WTC11 (cell line): Measurements from ENCODE around the gene H6PD. TPM values are rescaled to one million over a fixed set of nuclear protein-coding genes. Genes with fewer than 3 reads are reported as not detected.

ENCODE experiments used
- ATAC-seq: fragments of 200-7000 bp; cut with Tn5 transposase; 2 replicates; pipeline ENCODE4 v1.10.0; 2021; ENCODE audit warnings: mild to moderate bottlenecking, moderate library complexity
- CTCF ChIA-PET: fragments of 300-600 bp; sonication (Branson Sonifier 250); formaldehyde crosslinking; loops from one replicate; lab custom pipeline; 2021; ENCODE audit warnings: antibody characterized with exemption; lab: Charles Lee
- POLR2A ChIA-PET: fragments of 350-600 bp; sonication (Branson Sonifier 250); formaldehyde crosslinking; loops from one replicate; lab custom pipeline; 2021; ENCODE audit warnings: antibody characterized with exemption; lab: Charles Lee
- DNase-seq: peaks from one replicate; pipeline ENCODE4 v3.0.0; 2021; ENCODE audit warnings: low spot score
- H3K27ac Mint-ChIP-seq: 2 replicates; pipeline ENCODE4 v1.8.0; 2021; ENCODE audit warnings: mixed read lengths
- H3K27me3 Mint-ChIP-seq: 2 replicates; pipeline ENCODE4 v1.8.0; 2021; ENCODE audit warnings: low read depth, mild to moderate bottlenecking, moderate library complexity, mixed read lengths
- H3K36me3 Mint-ChIP-seq: 2 replicates; pipeline ENCODE4 v1.8.0; 2021; ENCODE audit warnings: mixed read lengths
- H3K4me1 Mint-ChIP-seq: 2 replicates; pipeline ENCODE4 v1.8.0; 2022; ENCODE audit warnings: mixed read lengths
- H3K4me3 Mint-ChIP-seq: 2 replicates; pipeline ENCODE4 v1.8.0; 2021; ENCODE audit warnings: mild to moderate bottlenecking, moderate library complexity, mixed read lengths
- H3K9me3 Mint-ChIP-seq: 2 replicates; pipeline ENCODE4 v1.8.0; 2021; ENCODE audit warnings: mixed read lengths
- AR ChIP-seq: fragments of 250-450 bp; sonication (Bioruptor Pico); IDR thresholded peaks from 2 replicates; pipeline ENCODE4 v1.9.0; 2021; ENCODE audit warnings: mild to moderate bottlenecking
- ARID4B ChIP-seq: sonication (generic); formaldehyde crosslinking; IDR thresholded peaks from 2 replicates; pipeline ENCODE4 v1.8.0; 2023; ENCODE audit warnings: missing genetic modification reagents, mild to moderate bottlenecking, borderline replicate concordance
- ATF2 ChIP-seq: sonication (generic); formaldehyde crosslinking; IDR thresholded peaks from 2 replicates; pipeline ENCODE4 v1.8.1; 2022; ENCODE audit warnings: low read depth, missing genetic modification reagents, borderline replicate concordance
- ATF6 ChIP-seq: sonication (generic); formaldehyde crosslinking; IDR thresholded peaks from 2 replicates; pipeline ENCODE4 v1.8.1; 2023; ENCODE audit warnings: mild to moderate bottlenecking, missing genetic modification reagents
- CREB1 ChIP-seq: sonication (generic); formaldehyde crosslinking; IDR thresholded peaks from 2 replicates; pipeline ENCODE4 v1.8.0; 2023; ENCODE audit warnings: mild to moderate bottlenecking, missing genetic modification reagents
- E2F1 ChIP-seq: sonication (generic); formaldehyde crosslinking; IDR thresholded peaks from 2 replicates; pipeline ENCODE4 v1.8.0; 2022; ENCODE audit warnings: mild to moderate bottlenecking, missing genetic modification reagents
- ELF4 ChIP-seq: sonication (generic); formaldehyde crosslinking; IDR thresholded peaks from 2 replicates; pipeline ENCODE4 v1.8.1; 2022; ENCODE audit warnings: low read depth, mild to moderate bottlenecking, moderate library complexity, missing genetic modification reagents
- ESRRA ChIP-seq: sonication (generic); formaldehyde crosslinking; IDR thresholded peaks from 2 replicates; pipeline ENCODE4 v1.8.1; 2022; ENCODE audit warnings: mild to moderate bottlenecking, missing genetic modification reagents, borderline replicate concordance
- FOXJ3 ChIP-seq: sonication (generic); formaldehyde crosslinking; IDR thresholded peaks from 2 replicates; pipeline ENCODE4 v1.9.0; 2021; ENCODE audit warnings: missing genetic modification reagents, mild to moderate bottlenecking, borderline replicate concordance
- FOXP1 ChIP-seq: sonication (generic); formaldehyde crosslinking; IDR thresholded peaks from 2 replicates; pipeline ENCODE4 v1.8.0; 2022; ENCODE audit warnings: missing genetic modification reagents, mild to moderate bottlenecking, moderate library complexity, borderline replicate concordance
- GTF2I ChIP-seq: fragments of 250-450 bp; sonication (Bioruptor Pico); conservative IDR thresholded peaks from 2 replicates; pipeline ENCODE4 v1.4.0; 2021; ENCODE audit warnings: mild to moderate bottlenecking
- IRF2 ChIP-seq: sonication (generic); formaldehyde crosslinking; IDR thresholded peaks from 2 replicates; pipeline ENCODE4 v1.8.0; 2022; ENCODE audit warnings: low read depth, missing genetic modification reagents, borderline replicate concordance
- MLX ChIP-seq: sonication (generic); formaldehyde crosslinking; IDR thresholded peaks from 2 replicates; pipeline ENCODE4 v1.8.1; 2023; ENCODE audit warnings: mild to moderate bottlenecking, missing genetic modification reagents, moderate library complexity
- NFE2L1 ChIP-seq: sonication (generic); formaldehyde crosslinking; IDR thresholded peaks from 2 replicates; pipeline ENCODE4 v1.8.1; 2023; ENCODE audit warnings: missing genetic modification reagents
- NFYB ChIP-seq: sonication (generic); formaldehyde crosslinking; conservative IDR thresholded peaks from 2 replicates; pipeline ENCODE4 v1.8.0; 2022; ENCODE audit warnings: low read depth, missing genetic modification reagents
- OVOL2 ChIP-seq: fragments of 250-450 bp; sonication (Bioruptor Pico); IDR thresholded peaks from 2 replicates; pipeline ENCODE4 v1.9.0; 2021; ENCODE audit warnings: mild to moderate bottlenecking, borderline replicate concordance
- SOX15 ChIP-seq: fragments of 250-450 bp; sonication (Bioruptor Pico); IDR thresholded peaks from 2 replicates; pipeline ENCODE4 v1.9.0; 2021; ENCODE audit warnings: mild to moderate bottlenecking
- USF2 ChIP-seq: sonication (generic); formaldehyde crosslinking; IDR thresholded peaks from 2 replicates; pipeline ENCODE4 v1.8.1; 2023; ENCODE audit warnings: mild to moderate bottlenecking, missing genetic modification reagents, moderate library complexity
- total RNA-seq: library from RNA; stranded (reverse); gene quantifications from 3 replicates; pipeline ENCODE4 v1.2.3, GENCODE V29; 2021
- TF ChIP-seq, protein P1 (sequence below): sonication (generic); formaldehyde crosslinking; IDR thresholded peaks from 2 replicates; pipeline ENCODE4 v1.8.0; 2022; ENCODE audit warnings: mild to moderate bottlenecking, missing genetic modification reagents

Gene H6PD
- total RNA-seq, 1 experiment from 2014 or later = 7.4 TPM

DNA sequence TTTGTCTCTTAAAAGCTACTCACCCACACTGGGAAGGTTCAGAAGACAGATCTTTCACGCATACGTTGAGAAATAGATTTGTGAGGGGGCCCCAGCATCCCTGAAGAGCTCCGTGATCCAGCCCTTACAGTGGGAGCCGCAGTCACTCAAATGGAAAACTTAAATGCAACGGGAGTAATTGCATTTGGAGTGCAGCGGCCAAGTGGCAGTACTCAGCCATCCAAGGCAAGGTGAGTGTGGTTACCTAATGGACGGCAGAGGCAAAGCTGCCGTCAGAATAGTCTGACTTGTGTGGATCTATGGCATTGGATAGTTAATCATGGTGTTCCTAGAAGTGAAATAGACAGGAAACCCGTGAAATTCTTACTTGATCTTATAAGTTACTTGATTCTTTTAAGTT, 63.3 kb downstream of the H6PD start:
- Mint-ChIP-seq H3K27me3 (no peaks in the 10 kb centered on the region), H3K9me3 (no peaks in the 10 kb centered on the region), H3K36me3 (no peaks in the 10 kb centered on the region), H3K27ac (no peak overlapping the region), H3K4me3 (no peak overlapping the region), H3K4me1 (peaks cover 12% of the 10 kb centered on the region)
- ChIA-PET POLR2A (no interaction called here), CTCF (interaction anchor here (0.9 to 2.4 kb wide), 2 partner anchors 31 to 158 kb away, joined by 3 to 8 read pairs; no protein-coding TSS in a partner anchor)
- ATAC-seq (no peak), DNase-seq (no peak)
- no peak for TF ChIP-seq ARID4B (CRISPR knock-in tag)
- TF ChIP-seq ELF4 (CRISPR knock-in tag) = no peak
- no peak for TF ChIP-seq IRF2 (CRISPR knock-in tag)
- no peak for TF ChIP-seq AR (CRISPR knock-in tag)
- no peak for TF ChIP-seq NFE2L1 (CRISPR knock-in tag)
- TF ChIP-seq, protein P1, sequence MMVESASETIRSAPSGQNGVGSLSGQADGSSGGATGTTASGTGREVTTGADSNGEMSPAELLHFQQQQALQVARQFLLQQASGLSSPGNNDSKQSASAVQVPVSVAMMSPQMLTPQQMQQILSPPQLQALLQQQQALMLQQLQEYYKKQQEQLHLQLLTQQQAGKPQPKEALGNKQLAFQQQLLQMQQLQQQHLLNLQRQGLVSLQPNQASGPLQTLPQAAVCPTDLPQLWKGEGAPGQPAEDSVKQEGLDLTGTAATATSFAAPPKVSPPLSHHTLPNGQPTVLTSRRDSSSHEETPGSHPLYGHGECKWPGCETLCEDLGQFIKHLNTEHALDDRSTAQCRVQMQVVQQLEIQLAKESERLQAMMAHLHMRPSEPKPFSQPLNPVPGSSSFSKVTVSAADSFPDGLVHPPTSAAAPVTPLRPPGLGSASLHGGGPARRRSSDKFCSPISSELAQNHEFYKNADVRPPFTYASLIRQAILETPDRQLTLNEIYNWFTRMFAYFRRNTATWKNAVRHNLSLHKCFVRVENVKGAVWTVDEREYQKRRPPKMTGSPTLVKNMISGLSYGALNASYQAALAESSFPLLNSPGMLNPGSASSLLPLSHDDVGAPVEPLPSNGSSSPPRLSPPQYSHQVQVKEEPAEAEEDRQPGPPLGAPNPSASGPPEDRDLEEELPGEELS (CRISPR knock-in tag) = no peak
- TF ChIP-seq FOXP1 (CRISPR knock-in tag) = no peak

DNA sequence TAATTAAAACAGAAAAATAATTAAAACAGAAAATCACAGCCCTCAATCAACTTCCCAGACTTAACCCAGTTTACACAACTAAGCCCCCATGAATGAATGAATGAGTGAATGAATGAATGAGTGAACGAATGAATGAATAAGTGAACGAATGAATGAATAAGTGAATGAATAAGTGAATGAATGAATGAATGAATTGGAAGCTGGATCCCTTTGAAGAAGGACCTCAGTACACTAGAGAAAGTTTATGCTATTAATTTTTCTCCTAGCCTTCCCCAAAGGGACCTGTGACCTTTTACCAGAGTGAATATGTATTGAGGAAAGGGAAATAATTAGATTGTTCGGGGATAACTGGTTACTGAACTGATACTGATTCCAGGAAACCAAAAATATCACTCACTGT, 63.7 kb downstream of the H6PD start:
- Mint-ChIP-seq H3K9me3 (no peaks in the 10 kb centered on the region), H3K27ac (no peak overlapping the region), H3K4me1 (peaks cover 12% of the 10 kb centered on the region), H3K27me3 (no peaks in the 10 kb centered on the region), H3K36me3 (no peaks in the 10 kb centered on the region), H3K4me3 (no peak overlapping the region)
- POLR2A ChIA-PET = no interaction called here
- no peak for DNase-seq
- CTCF ChIA-PET = interaction anchor here (0.6 to 2.4 kb wide), 3 partner anchors 32 to 193 kb away, joined by 3 to 8 read pairs (median 5); no protein-coding TSS in a partner anchor
- no peak for ATAC-seq
- TF ChIP-seq E2F1 (CRISPR knock-in tag) (no peak), FOXJ3 (CRISPR knock-in tag) (no peak), OVOL2 (no peak), GTF2I (CRISPR knock-in tag) (no peak), SOX15 (CRISPR knock-in tag) (no peak), NFYB (no peak), CREB1 (CRISPR knock-in tag) (no peak), USF2 (CRISPR knock-in tag) (no peak), MLX (no peak), ESRRA (CRISPR knock-in tag) (no peak), ATF2 (no peak), NFE2L1 (CRISPR knock-in tag) (no peak), FOXP1 (CRISPR knock-in tag) (no peak), ATF6 (CRISPR knock-in tag) (no peak)
